K562 (cell line): ENCODE measurements around the gene FAM234B. TPM values are rescaled to one million over a fixed set of nuclear protein-coding genes. Genes with fewer than 3 reads are reported as not detected.

ENCODE experiments used
- ATAC-seq: fragments of 200-7000 bp; cut with Tn5 transposase; 3 replicates; pipeline ENCODE4 v1.9.1; 2020; ENCODE audit warnings: moderate library complexity
- BruUV-seq: library from RNA; stranded (reverse); fragments of 400-500 nt; replicated peaks from 2 replicates; lab custom pipeline; 2021; lab: Mats Ljungman, UMichigan
- CTCF ChIA-PET: fragments of 300-600 bp; formaldehyde crosslinking; extraction: SDS; loops from one replicate; lab custom pipeline; 2021; ENCODE audit warnings: low intra/inter-chr PET ratio; lab: Yijun Ruan, JAX
- POLR2A ChIA-PET: fragments of 300-600, 350-650 bp; sonication (Branson Sonifier 250); formaldehyde crosslinking; extraction: SDS; loops from one replicate; lab custom pipeline; 2021; ENCODE audit warnings: antibody characterized with exemption, inconsistent platforms; lab: Yijun Ruan, JAX
- DNase-seq, 4 experiments: peaks; one replicate each; pipeline versions ENCODE4 v3.0.0 to v3.0.0-alpha.2; 2011 to 2018; ENCODE audit warnings: low spot score in 3 of 4, mixed read lengths in 3 of 4; ENCODE audit errors: extremely low read depth in 1 of 4
- FAIRE-seq: peaks from 2 replicates; lab custom pipeline; 2011; peaks lifted over from hg19 to GRCh38; lab: Jason Lieb, UNC
- H2AFZ ChIP-seq: 2 replicates; pipeline ENCODE4 v1.6.0; 2011; ENCODE audit warnings: low read depth, low read length, control low read depth, inconsistent platforms
- H3K27ac ChIP-seq: fragments of 200-600 bp; 3 replicates; pipeline ENCODE4 v1.8.0; 2011; ENCODE audit warnings: low read depth, mild to moderate bottlenecking, control low read depth, inconsistent platforms, low read length, moderate library complexity, mixed read lengths; ENCODE audit errors: extremely low read depth
- H3K27me3 ChIP-seq, 2 experiments: fragments of 300-600 bp in 1 of 2; 2 replicates in 1 of 2; 3 replicates in 1 of 2; pipeline versions ENCODE4 v1.6.0 to v1.8.0; 2011; ENCODE audit warnings: inconsistent platforms in 2 of 2, low read length in 2 of 2, mild to moderate bottlenecking in 1 of 2, mixed read lengths in 1 of 2, moderate library complexity in 1 of 2; ENCODE audit not compliant: control insufficient read depth in 2 of 2, insufficient read depth in 2 of 2
- H3K36me3 ChIP-seq: fragments of 300-600 bp; 3 replicates; pipeline ENCODE4 v1.8.0; 2011; ENCODE audit warnings: mild to moderate bottlenecking, low read length, inconsistent platforms; ENCODE audit not compliant: control insufficient read depth, insufficient read depth
- H3K4me1 ChIP-seq, 2 experiments: fragments of 200-600 bp in 1 of 2; replicated peaks in 1 of 2; 2 replicates in 1 of 2; 3 replicates in 1 of 2; pipeline versions ENCODE4 v1.5.1 to v1.8.0; 2011; ENCODE audit warnings: inconsistent platforms in 2 of 2, low read length in 2 of 2, mild to moderate bottlenecking in 1 of 2, mixed read lengths in 1 of 2, moderate library complexity in 1 of 2; ENCODE audit not compliant: control insufficient read depth in 2 of 2, insufficient read depth in 2 of 2
- H3K4me2 ChIP-seq: 2 replicates; pipeline ENCODE4 v1.6.1; 2011; ENCODE audit warnings: low read length, control low read depth, inconsistent platforms, mixed read lengths; ENCODE audit not compliant: insufficient read depth
- H3K4me3 ChIP-seq: fragments of 200-600 bp; sonication (generic), shearing (Covaris generic); 2 replicates; pipeline ENCODE4 v1.5.1; 2016; ENCODE audit warnings: control low read depth, inconsistent platforms
- H3K79me2 ChIP-seq: fragments of 200-600 bp; 3 replicates; pipeline ENCODE4 v1.8.0; 2011; ENCODE audit warnings: low read length, inconsistent platforms; ENCODE audit not compliant: control insufficient read depth, insufficient read depth
- H3K9ac ChIP-seq, 2 experiments: 2 replicates each; pipeline versions ENCODE4 v1.6.0 to v1.6.1; 2011; ENCODE audit warnings: low read depth in 2 of 2, low read length in 2 of 2, control low read depth in 1 of 2, inconsistent platforms in 1 of 2, mild to moderate bottlenecking in 1 of 2, mixed read lengths in 1 of 2; ENCODE audit not compliant: insufficient read depth in 1 of 2
- H3K9me1 ChIP-seq: one replicate; pipeline ENCODE4 v1.6.0; 2011; ENCODE audit warnings: inconsistent platforms, mild to moderate bottlenecking, low read length, moderate library complexity; ENCODE audit not compliant: control insufficient read depth, insufficient read depth
- H3K9me3 ChIP-seq: replicated peaks from 2 replicates; pipeline ENCODE4 v1.5.1; 2011; ENCODE audit warnings: low read depth, low read length, inconsistent platforms; ENCODE audit not compliant: control insufficient read depth, insufficient read depth
- H4K20me1 ChIP-seq: replicated peaks from 2 replicates; pipeline ENCODE4 v1.6.1; 2011; ENCODE audit warnings: low read length, inconsistent platforms, mixed read lengths; ENCODE audit not compliant: control insufficient read depth, insufficient read depth
- MCM3 ChIP-seq: fragments of 450-650 bp; IDR thresholded peaks from 2 replicates; pipeline ENCODE4 v1.6.1; 2016
- MCM7 ChIP-seq, 2 experiments: fragments of 450-650 bp; IDR thresholded peaks; 2 replicates each; pipeline ENCODE4 v1.6.1; 2016 to 2018
- POLR2G ChIP-seq: fragments of 200-400 bp; formaldehyde crosslinking; IDR thresholded peaks from 2 replicates; pipeline ENCODE4 v1.6.1; 2017; ENCODE audit warnings: low read depth, mild to moderate bottlenecking, antibody characterized with exemption, low read length, moderate library complexity
- ZBTB2 ChIP-seq: fragments of 450-650 bp; IDR thresholded peaks from 2 replicates; pipeline ENCODE4 v1.6.1; 2016; ENCODE audit warnings: antibody characterized with exemption
- ZNF280A ChIP-seq: fragments of 450-650 bp; IDR thresholded peaks from 2 replicates; pipeline ENCODE4 v1.6.1; 2018; ENCODE audit warnings: mild to moderate bottlenecking, low read depth; ENCODE audit not compliant: partially characterized antibody
- whole genome bisulfite sequencing: fragments of 100-300 bp; shearing (Covaris generic); methylation state at CpG from one replicate; pipeline ENCODE4 v1.1.6; 2016; ENCODE audit warnings: low coverage, mixed read lengths; ENCODE audit not compliant: insufficient coverage; ENCODE audit errors: missing lambda C conversion rate; 5-methylcytosine and 5-hydroxymethylcytosine counted together
- in situ Hi-C: fragments of 300-500 bp; cut with MboI; formaldehyde crosslinking; loops from 4 replicates; pipeline ENCODE4 v1.15.0; 2018; ENCODE audit warnings: inconsistent platforms, mixed read lengths
- intact Hi-C: fragments of 100-400 bp; cut with micrococcal nuclease; formaldehyde crosslinking; loops from 2 replicates; pipeline ENCODE4 v1.14.2; 2022
- polyA plus RNA-seq, 8 experiments: library from polyadenylated mRNA; depleted of rRNA in 4 of 8; stranded (reverse) in 5 of 8; unstranded in 3 of 8; fragments of >200 nt; fragmentation: Nextera tagmentation in 2 of 8; fragmentation: Illumina TruSeq in 1 of 8; extraction: Ambion mirVana in 2 of 8; extraction: Trizol in 1 of 8; gene quantifications; 2 replicates each; pipeline versions ENCODE4 v1.2.1 to v1.2.3, GENCODE V29; 2011 to 2014; ENCODE audit warnings: inconsistent platforms in 1 of 8, missing spikeins in 1 of 8
- total RNA-seq, 7 experiments: library from RNA; depleted of rRNA in 6 of 7; stranded (reverse); fragments of >200 nt in 6 of 7; fragmentation: Illumina TruSeq in 2 of 7; extraction: Trizol in 2 of 7; gene quantifications; 2 replicates each; pipeline versions ENCODE4 v1.2.1 to v1.2.3, GENCODE V29; 2011 to 2021; ENCODE audit warnings: low replicate concordance in 1 of 7

Gene FAM234B
- total and polyA plus RNA-seq, 9 of the 15 experiments (the other 6 are each of a cell fraction or from before 2014, with no cell fraction given), result 1.00 to 4.3 (median 2.0) TPM

- intact Hi-C loops (no loop called here), in situ Hi-C loops (no loop called here)
- no peak overlapping the region for H3K9ac ChIP-seq
- no peak overlapping the region for H3K4me3 ChIP-seq
- H3K27me3 ChIP-seq, result no peaks in the 10 kb centered on the region
- no peaks in the 10 kb centered on the region for H3K79me2 ChIP-seq
- 16% methylated on average over 2 of the region's 2 CpGs for WGBS
- no peak overlapping the region for H2AFZ ChIP-seq
- no peaks in the 10 kb centered on the region for H3K9me1 ChIP-seq
- FAIRE-seq (no peak), DNase-seq (no peak), ATAC-seq (no peak)
- H3K9me3 ChIP-seq, result no peaks in the 10 kb centered on the region
- no peak overlapping the region for H3K27ac ChIP-seq
- BruUV-seq, result no TSS peak
- POLR2A ChIA-PET, result interaction anchor here (0.7 kb wide), 1 partner anchor 11 kb away, joined by 3 read pairs; no protein-coding TSS in a partner anchor
- no peaks in the 10 kb centered on the region for H3K36me3 ChIP-seq
- no peaks in the 10 kb centered on the region for H4K20me1 ChIP-seq
- TF ChIP-seq ZNF280A, result no peak
- TF ChIP-seq ZBTB2, result no peak
- no peak for TF ChIP-seq MCM7 (IDR thresholded peaks at IDR 0.05)
- no peak for TF ChIP-seq MCM3
- no peak for TF ChIP-seq POLR2G
- no peak overlapping the region for H3K4me2 ChIP-seq
- CTCF ChIA-PET, result no interaction called here
- H3K4me1 ChIP-seq, result peaks cover 0 to 10% of the 10 kb centered on the region in 2 experiments; a peak in 3 of 5 replicates
Observed at GRCh38 chr12:13041224-13041623, 3.0 kb upstream of the FAM234B start.
